ENCODE results near the gene MTMR1.

The MTMR1 gene

DNA sequence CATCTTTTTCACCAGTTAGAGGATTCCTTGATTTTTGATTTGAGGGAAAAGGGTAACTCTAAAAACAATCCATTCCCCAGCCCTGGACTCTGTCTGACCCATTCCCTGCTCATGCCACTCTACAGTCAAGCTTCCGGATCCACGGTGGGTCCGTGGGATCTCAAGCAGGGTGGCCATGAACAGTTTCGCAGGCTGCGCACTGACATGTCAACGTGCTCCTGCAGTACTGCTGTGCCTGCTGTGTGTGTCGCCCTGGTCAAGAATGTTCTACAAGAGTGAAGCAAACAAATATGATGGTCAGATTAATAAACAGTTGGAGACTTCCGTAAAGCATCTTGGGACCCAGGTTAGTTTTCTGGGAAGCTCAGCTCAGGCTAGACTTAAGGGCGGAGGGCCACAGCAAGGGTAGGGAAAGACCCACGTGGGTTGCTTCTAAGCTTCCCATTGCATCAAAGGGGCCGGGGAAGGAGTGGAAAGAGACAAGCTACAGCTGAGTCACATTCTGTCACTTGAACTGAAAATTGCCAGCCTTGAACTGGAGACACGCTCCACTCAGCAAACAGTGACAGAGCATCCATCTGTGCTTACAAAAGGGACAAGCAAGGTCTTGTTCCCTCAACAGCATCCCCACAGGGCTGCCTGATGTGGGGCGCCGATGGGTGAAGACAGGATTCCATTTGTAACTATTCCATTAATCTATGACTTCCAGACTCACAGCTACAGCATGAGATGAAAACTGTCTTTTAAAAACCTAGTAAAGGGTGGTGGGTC is 81.8 kb downstream of the MTMR1 start:
- no peak overlapping the region for H3K4me3 ChIP-seq (ENCODE audit: low read depth, low read length)
- TF ChIP-seq, protein P1, sequence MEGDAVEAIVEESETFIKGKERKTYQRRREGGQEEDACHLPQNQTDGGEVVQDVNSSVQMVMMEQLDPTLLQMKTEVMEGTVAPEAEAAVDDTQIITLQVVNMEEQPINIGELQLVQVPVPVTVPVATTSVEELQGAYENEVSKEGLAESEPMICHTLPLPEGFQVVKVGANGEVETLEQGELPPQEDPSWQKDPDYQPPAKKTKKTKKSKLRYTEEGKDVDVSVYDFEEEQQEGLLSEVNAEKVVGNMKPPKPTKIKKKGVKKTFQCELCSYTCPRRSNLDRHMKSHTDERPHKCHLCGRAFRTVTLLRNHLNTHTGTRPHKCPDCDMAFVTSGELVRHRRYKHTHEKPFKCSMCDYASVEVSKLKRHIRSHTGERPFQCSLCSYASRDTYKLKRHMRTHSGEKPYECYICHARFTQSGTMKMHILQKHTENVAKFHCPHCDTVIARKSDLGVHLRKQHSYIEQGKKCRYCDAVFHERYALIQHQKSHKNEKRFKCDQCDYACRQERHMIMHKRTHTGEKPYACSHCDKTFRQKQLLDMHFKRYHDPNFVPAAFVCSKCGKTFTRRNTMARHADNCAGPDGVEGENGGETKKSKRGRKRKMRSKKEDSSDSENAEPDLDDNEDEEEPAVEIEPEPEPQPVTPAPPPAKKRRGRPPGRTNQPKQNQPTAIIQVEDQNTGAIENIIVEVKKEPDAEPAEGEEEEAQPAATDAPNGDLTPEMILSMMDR (conservative IDR thresholded peaks at IDR 0.05; ENCODE audit: low read depth, low read length): no peak
- DNase-seq (ENCODE audit: low read depth): no peak

DNA sequence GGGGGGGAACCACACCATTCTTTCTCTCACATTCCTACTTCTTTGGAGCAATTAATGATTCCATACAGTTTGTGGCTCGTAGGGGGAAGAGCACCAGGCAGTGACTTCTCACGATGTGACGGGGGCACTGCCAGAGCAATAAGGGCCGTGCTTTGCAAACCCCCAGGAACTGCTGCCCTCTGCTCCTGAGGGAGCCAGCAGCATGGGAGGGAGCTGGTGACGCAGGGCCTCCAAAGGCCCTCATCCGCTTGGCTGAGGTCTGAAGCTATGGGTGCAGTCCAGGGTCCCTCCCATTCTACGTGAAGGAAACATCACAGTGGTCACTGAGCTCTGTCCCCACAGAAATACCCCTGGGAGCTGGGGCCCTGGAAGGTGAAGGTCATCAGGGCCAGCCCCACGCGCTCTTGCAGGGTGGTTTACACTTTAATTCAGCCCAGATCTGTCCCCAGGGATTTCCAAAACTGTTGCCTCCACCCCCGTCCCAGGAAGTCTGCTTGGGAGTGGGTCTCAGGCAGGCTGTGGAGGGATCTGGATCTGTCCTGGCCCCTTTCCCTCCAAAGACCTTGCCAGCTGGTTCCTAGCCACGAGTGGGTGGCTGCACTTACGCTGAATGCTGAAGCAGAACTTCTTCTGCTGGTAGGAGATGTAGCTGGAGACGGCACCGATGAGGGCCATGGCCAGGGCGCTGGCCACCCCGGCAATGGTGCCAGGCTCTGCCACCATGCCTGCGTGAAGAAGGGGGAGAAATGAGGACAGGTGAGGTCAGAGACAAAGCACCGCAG is 82.6 kb downstream of the MTMR1 start:
- no peak overlapping the region for H3K4me3 ChIP-seq (ENCODE audit: low read depth, low read length)
- no peak for DNase-seq (ENCODE audit: low read depth)
- TF ChIP-seq, protein P1 (conservative IDR thresholded peaks at IDR 0.05; ENCODE audit: low read depth, low read length): no peak

DNA sequence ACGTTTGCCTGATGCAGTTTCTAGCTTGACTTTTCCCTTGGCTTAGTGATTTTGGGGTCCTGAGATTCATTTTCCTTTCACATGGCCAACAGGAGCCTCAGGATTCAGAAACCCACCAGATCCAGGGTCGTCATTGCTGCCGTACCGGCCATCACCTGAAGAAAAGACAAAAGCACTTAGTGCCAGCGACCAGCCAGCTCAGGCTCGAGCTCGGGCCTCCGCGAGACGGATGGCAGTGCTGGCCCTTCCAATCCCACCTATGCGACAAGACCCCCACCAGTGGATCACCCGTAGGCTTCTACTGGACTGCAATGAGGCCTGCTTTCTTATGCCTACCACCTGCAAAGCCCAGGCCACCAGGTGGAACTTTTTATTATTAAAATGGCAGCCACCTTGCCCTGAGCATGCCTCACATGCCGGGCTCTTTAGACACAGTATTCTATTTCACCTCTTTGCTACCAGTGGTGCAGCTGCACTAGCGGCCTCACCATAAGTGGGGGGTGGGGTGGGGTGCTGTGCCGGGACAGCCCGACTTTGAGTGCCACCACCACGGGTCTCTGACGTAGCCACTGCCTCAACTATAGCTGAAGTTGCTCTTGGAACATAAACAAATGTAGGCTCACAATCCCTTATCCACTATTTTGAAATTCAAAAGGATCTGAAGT is 84.3 kb downstream of the MTMR1 start:
- TF ChIP-seq, protein P1 (conservative IDR thresholded peaks at IDR 0.05; ENCODE audit: low read depth, low read length): no peak
- DNase-seq (ENCODE audit: low read depth): no peak
- H3K4me3 ChIP-seq (ENCODE audit: low read depth, low read length): no peak overlapping the region

DNA sequence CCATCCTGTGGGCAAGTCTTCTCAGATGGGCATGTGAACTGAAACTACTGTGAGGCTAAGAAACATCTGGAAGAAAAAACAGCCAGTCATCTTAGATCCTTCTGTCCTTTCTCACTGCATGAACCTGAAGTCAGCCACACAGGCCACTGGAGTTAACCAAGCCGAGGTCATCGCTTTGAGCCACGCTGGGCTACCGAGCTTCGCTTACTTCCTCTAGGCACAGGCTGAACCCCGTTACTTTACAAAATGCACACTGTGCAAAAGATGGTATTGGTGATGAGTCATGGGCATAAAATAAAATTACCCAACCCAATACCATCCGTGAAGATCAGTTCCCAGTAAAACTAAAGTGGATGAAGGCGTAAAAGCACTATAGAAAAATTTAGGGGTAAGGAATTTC is 86.2 kb downstream of the MTMR1 start:
- DNase-seq (ENCODE audit: low read depth): no peak
- no peak overlapping the region for H3K4me3 ChIP-seq (ENCODE audit: low read depth, low read length)
- TF ChIP-seq, protein P1 (conservative IDR thresholded peaks at IDR 0.05; ENCODE audit: low read depth, low read length): no peak

DNA sequence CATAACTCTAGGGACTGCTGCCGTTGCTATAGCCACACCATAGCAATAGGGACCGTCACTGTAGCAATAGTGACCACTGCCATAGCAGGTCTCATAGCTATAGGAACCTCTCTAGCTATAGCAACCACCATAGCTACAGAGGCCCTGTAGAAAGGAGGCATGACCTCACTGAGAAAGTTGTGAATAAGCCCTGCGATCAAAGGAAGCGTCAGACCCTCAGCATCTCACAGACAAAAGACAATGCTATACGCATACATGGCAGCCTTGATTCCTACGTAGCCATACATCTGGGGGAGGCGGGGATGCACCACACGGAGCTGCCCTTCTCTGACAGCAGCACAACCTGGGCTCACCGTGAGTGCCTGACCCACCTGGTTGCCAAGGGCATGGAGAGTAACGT is 88.5 kb downstream of the MTMR1 start:
- H3K4me3 ChIP-seq (ENCODE audit: low read depth, low read length): no peak overlapping the region
- TF ChIP-seq, protein P1 (conservative IDR thresholded peaks at IDR 0.05; ENCODE audit: low read depth, low read length): no peak
- DNase-seq (ENCODE audit: low read depth): no peak

DNA sequence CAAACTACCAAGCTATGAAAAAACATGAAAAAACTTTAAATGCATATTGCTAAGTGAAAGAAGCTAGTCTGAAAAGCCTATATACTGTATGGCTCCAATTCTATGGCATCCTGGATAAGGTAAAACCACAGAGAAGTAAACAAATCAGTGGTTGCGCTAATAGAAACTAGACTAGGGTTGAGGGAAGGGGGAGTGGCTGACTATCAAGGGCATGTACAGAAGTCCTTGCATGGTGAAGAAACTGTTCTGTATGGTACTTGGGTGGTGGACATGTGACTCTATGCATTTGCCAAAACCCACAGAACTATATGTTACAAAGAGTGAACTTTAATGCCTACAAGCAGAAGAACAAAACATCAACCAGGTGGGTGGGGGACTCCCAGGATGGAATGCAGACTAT is 96.8 kb downstream of the MTMR1 start:
- H3K4me3 ChIP-seq (ENCODE audit: low read depth, low read length): no peak overlapping the region
- DNase-seq (ENCODE audit: low read depth): no peak
- TF ChIP-seq, protein P1 (conservative IDR thresholded peaks at IDR 0.05; ENCODE audit: low read depth, low read length): no peak
